Gastroesophageal sphincter (tissue), 3 donors: ENCODE results near the gene C1orf232.

Source experiments
- CTCF ChIP-seq, 4 experiments: fragments of 200-600 bp in 2 of 4; fragments of 450-650 bp in 2 of 4; sonication (generic) in 1 of 4; IDR thresholded peaks; one replicate each; pipeline ENCODE4 v1.5.1; 2017 to 2019; ENCODE audit warnings: antibody characterized with exemption in 4 of 4, mild to moderate bottlenecking in 2 of 4, moderate library complexity in 2 of 4
- EP300 ChIP-seq: sonication (generic); formaldehyde crosslinking; IDR thresholded peaks from one replicate; pipeline ENCODE4 v1.6.1; 2017; ENCODE audit warnings: antibody characterized with exemption, mild to moderate bottlenecking
- POLR2A ChIP-seq, 2 donors: fragments of 450-650 bp; IDR thresholded peaks; one replicate each; pipeline ENCODE4 v1.6.1; 2017; ENCODE audit warnings: antibody characterized with exemption in 2 of 2, mild to moderate bottlenecking in 2 of 2, moderate library complexity in 1 of 2

GRCh38 chr1:26213335-26213905, 44.7 kb upstream of the C1orf232 start:
- no peak for TF ChIP-seq POLR2A (IDR thresholded peaks at IDR 0.05)
- TF ChIP-seq CTCF (IDR thresholded peaks at IDR 0.05), result no peak
- no peak for TF ChIP-seq EP300
